ENCODE data around the gene RASD2.

The RASD2 gene

DNA sequence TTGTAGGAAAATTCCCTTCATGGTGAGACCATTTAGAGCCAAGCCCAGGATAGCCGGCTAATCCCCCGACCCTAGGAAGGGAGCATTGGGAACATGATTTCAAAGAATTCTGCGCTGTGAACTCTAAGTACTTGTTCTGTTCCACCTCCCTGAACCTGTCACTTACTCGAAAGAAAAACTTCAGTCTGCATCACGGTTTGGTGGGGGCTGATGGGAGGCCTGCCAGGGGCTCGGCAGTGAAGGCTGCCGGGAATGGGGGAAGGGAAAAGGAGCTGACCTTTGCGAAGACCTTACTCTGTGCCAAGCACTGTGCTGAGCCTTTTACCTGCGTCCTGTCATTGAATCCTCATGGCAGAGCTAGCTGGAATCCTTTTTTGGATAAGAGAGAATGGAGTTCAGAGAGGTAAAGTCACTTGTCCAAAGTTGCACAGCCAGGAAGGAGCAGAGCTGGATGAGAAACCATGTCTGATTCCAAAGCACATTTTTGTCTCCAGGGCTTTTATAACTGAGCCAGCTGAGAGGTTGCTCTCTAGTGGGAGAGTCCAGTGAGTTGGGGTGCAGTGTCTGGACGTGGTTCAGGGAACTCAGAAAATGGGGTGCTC, 15.4 kb downstream of the RASD2 start:
- no peaks in the 10 kb centered on the region for H3F3A ChIP-seq (ENCODE audit: low read depth)
- H3K27me3 ChIP-seq (ENCODE audit: insufficient read depth, low read length, poor library complexity, severe bottlenecking) = no peaks in the 10 kb centered on the region
- no peaks in the 10 kb centered on the region for H3K9me2 ChIP-seq (replicated peaks; ENCODE audit: low read depth, low read length)
- TF ChIP-seq, protein P1, sequence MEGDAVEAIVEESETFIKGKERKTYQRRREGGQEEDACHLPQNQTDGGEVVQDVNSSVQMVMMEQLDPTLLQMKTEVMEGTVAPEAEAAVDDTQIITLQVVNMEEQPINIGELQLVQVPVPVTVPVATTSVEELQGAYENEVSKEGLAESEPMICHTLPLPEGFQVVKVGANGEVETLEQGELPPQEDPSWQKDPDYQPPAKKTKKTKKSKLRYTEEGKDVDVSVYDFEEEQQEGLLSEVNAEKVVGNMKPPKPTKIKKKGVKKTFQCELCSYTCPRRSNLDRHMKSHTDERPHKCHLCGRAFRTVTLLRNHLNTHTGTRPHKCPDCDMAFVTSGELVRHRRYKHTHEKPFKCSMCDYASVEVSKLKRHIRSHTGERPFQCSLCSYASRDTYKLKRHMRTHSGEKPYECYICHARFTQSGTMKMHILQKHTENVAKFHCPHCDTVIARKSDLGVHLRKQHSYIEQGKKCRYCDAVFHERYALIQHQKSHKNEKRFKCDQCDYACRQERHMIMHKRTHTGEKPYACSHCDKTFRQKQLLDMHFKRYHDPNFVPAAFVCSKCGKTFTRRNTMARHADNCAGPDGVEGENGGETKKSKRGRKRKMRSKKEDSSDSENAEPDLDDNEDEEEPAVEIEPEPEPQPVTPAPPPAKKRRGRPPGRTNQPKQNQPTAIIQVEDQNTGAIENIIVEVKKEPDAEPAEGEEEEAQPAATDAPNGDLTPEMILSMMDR (conservative IDR thresholded peaks at IDR 0.05; ENCODE audit: low read length) = no peak
- no peak for TF ChIP-seq EZH2phosphoT487 (IDR thresholded peaks at IDR 0.05; ENCODE audit: borderline replicate concordance)
- H3K9ac ChIP-seq (ENCODE audit: low read depth, low read length, poor library complexity, severe bottlenecking) = no peak overlapping the region
- H3K4me1 ChIP-seq (ENCODE audit: insufficient read depth, low read length, poor library complexity, severe bottlenecking) = peaks cover 24% of the 10 kb centered on the region
- H3K36me3 ChIP-seq (ENCODE audit: insufficient read depth, low read length) = no peaks in the 10 kb centered on the region
- no peak overlapping the region for H3K4me3 ChIP-seq (ENCODE audit: low read length, poor library complexity, severe bottlenecking)
- H3K9me3 ChIP-seq (ENCODE audit: insufficient read depth, low read depth, low read length) = no peaks in the 10 kb centered on the region
- H2AFZ ChIP-seq (ENCODE audit: low read length) = no peak overlapping the region
- H3K79me2 ChIP-seq (ENCODE audit: insufficient read depth, low read length) = no peaks in the 10 kb centered on the region
- no peak overlapping the region for H3K4me2 ChIP-seq (ENCODE audit: low read depth, low read length, poor library complexity, severe bottlenecking)
- H4K20me1 ChIP-seq (ENCODE audit: insufficient read depth, low read length, poor library complexity, severe bottlenecking) = no peaks in the 10 kb centered on the region

DNA sequence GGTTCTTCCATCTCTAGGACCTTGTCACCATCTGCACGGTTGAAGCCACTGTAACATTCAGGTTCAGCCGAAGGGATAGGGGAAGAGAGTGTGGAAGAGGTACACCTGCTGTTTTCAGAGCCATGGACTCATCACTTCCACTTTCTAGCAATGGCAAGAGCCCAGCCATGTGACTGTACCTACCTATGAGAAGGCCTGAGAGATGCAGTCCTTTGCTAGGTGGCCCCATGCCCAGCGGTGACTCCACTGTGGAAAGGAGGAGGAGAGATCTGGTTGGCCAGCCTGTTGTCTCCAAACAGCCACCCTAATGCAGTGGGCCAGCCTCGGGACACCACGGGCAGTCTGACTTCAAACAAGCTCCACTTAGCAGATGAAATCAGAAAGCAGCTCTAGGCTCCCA, 16.0 kb downstream of the RASD2 start:
- Histone ChIP-seq H4K20me1 (ENCODE audit: insufficient read depth, low read length, poor library complexity, severe bottlenecking) (no peaks in the 10 kb centered on the region), H2AFZ (ENCODE audit: low read length) (no peak overlapping the region), H3K27me3 (ENCODE audit: insufficient read depth, low read length, poor library complexity, severe bottlenecking) (no peaks in the 10 kb centered on the region)

DNA sequence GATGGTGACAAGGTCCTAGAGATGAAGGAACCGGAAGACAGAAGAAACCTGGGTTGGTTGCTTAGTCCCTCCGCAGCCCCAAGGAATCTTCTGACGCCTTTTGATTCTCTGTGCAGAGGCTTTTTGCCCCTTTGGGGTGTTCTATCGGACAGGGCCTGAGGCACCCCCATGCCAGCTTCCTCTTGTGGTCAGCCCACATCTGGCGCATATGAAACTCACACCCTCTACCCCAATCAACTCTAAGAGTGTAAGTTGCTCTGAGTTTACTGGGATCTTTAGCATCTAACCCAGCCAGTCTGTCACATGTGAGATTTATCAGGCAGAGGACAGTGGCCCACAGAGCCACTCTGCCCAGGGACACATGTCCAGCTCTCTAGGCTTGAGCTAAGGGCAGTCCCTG, 17.4 kb downstream of the RASD2 start:
- Histone ChIP-seq H3K9me2 (replicated peaks; ENCODE audit: low read depth, low read length) (no peaks in the 10 kb centered on the region), H3K79me2 (ENCODE audit: insufficient read depth, low read length) (no peaks in the 10 kb centered on the region), H3K9me3 (ENCODE audit: insufficient read depth, low read depth, low read length) (no peaks in the 10 kb centered on the region), H3K4me3 (ENCODE audit: low read length, poor library complexity, severe bottlenecking) (no peak overlapping the region), H3K4me1 (ENCODE audit: insufficient read depth, low read length, poor library complexity, severe bottlenecking) (peaks cover 14% of the 10 kb centered on the region), H4K20me1 (ENCODE audit: insufficient read depth, low read length, poor library complexity, severe bottlenecking) (no peaks in the 10 kb centered on the region), H3K36me3 (ENCODE audit: insufficient read depth, low read length) (no peaks in the 10 kb centered on the region), H3F3A (ENCODE audit: low read depth) (no peaks in the 10 kb centered on the region), H3K4me2 (ENCODE audit: low read depth, low read length, poor library complexity, severe bottlenecking) (no peak overlapping the region), H2AFZ (ENCODE audit: low read length) (no peak overlapping the region), H3K27me3 (ENCODE audit: insufficient read depth, low read length, poor library complexity, severe bottlenecking) (no peaks in the 10 kb centered on the region), H3K9ac (ENCODE audit: low read depth, low read length, poor library complexity, severe bottlenecking) (no peak overlapping the region)
- TF ChIP-seq, protein P1 (conservative IDR thresholded peaks at IDR 0.05; ENCODE audit: low read length) = no peak
- TF ChIP-seq EZH2phosphoT487 (IDR thresholded peaks at IDR 0.05; ENCODE audit: borderline replicate concordance) = no peak

More for the DNA sequence above, 16.0 kb downstream of the RASD2 start:
- no peaks in the 10 kb centered on the region for H3K9me3 ChIP-seq (ENCODE audit: insufficient read depth, low read depth, low read length)
- H3K9ac ChIP-seq (ENCODE audit: low read depth, low read length, poor library complexity, severe bottlenecking) = no peak overlapping the region
- no peak overlapping the region for H3K4me3 ChIP-seq (ENCODE audit: low read length, poor library complexity, severe bottlenecking)
- no peaks in the 10 kb centered on the region for H3F3A ChIP-seq (ENCODE audit: low read depth)
- H3K79me2 ChIP-seq (ENCODE audit: insufficient read depth, low read length) = no peaks in the 10 kb centered on the region
- H3K9me2 ChIP-seq (replicated peaks; ENCODE audit: low read depth, low read length) = no peaks in the 10 kb centered on the region
- H3K4me2 ChIP-seq (ENCODE audit: low read depth, low read length, poor library complexity, severe bottlenecking) = no peak overlapping the region
- no peaks in the 10 kb centered on the region for H3K36me3 ChIP-seq (ENCODE audit: insufficient read depth, low read length)
- peaks cover 24% of the 10 kb centered on the region for H3K4me1 ChIP-seq (ENCODE audit: insufficient read depth, low read length, poor library complexity, severe bottlenecking)
- no peak for TF ChIP-seq EZH2phosphoT487 (IDR thresholded peaks at IDR 0.05; ENCODE audit: borderline replicate concordance)
- TF ChIP-seq, protein P1 (conservative IDR thresholded peaks at IDR 0.05; ENCODE audit: low read length) = no peak

Measured in Loucy (cell line).